HL-60 (cell line): ENCODE data around the gene USP17L28.
"Not testable (repeated sequence)": the region's sequence is repeated elsewhere in the genome, so short reads cannot be mapped to it uniquely, and the experiment has no call there.

Source experiments
- DNase-seq, 2 experiments: peaks; one replicate each; pipeline ENCODE4 v3.0.0-alpha.2; 2010 to 2020; ENCODE audit warnings: low read depth in 1 of 2, low spot score in 1 of 2
- H3K27ac ChIP-seq: fragments of 250-450 bp; sonication (Bioruptor Pico); replicated peaks from 2 replicates; pipeline ENCODE4 v1.5.1; 2020; ENCODE audit warnings: mild to moderate bottlenecking, moderate library complexity
- H3K27me3 ChIP-seq: fragments of 250-450 bp; sonication (Bioruptor Pico); 2 replicates; pipeline ENCODE4 v1.5.1; 2021; ENCODE audit warnings: mild to moderate bottlenecking, moderate library complexity; ENCODE audit not compliant: insufficient read depth, poor library complexity, severe bottlenecking
- H3K4me3 ChIP-seq: replicated peaks from 2 replicates; pipeline ENCODE4 v1.5.1; 2011; ENCODE audit warnings: mild to moderate bottlenecking, control low read depth, low read length; ENCODE audit not compliant: insufficient read depth
- CTCF ChIP-seq: IDR thresholded peaks from one replicate; pipeline ENCODE4 v1.5.1; 2011; ENCODE audit warnings: low read length, control low read depth, inconsistent platforms; ENCODE audit not compliant: insufficient read depth
- GABPA ChIP-seq: IDR thresholded peaks from 2 replicates; pipeline ENCODE4 v1.6.1; 2012; ENCODE audit warnings: low read depth
- POLR2AphosphoS5 ChIP-seq: IDR thresholded peaks from 2 replicates; pipeline ENCODE4 v1.6.1; 2012; ENCODE audit warnings: low read depth
- REST ChIP-seq: IDR thresholded peaks from 2 replicates; pipeline ENCODE4 v1.6.1; 2012; ENCODE audit warnings: low read depth; ENCODE audit not compliant: insufficient replicate concordance
- SPI1 ChIP-seq: IDR thresholded peaks from 2 replicates; pipeline ENCODE4 v1.6.1; 2012; ENCODE audit warnings: low read depth, mild to moderate bottlenecking, borderline replicate concordance

The USP17L28 gene

DNA sequence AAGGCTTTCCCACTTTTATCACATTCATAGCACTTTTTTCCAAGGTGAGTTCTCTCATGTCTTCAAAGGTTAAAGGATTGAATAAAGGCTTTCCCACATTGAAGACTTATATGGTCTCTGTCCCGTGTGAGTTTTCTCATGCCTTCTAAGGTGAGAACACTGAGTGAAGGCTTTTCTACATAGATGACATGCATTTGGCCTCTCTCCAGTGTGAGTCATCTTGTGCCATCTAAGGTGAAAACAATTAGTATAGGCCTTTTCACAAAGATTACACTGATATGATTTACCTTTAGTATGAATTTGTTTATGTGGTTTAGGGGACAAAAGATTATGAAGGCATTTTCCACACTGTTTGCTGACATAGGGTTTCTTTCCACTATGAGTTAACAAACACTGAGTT, 35.4 kb downstream of the USP17L28 start:
- Histone ChIP-seq H3K27ac (no peak overlapping the region), H3K4me3 (no peak overlapping the region), H3K27me3 (no peaks in the 10 kb centered on the region)
- TF ChIP-seq REST (no peak), CTCF (no peak), POLR2AphosphoS5 (no peak), SPI1 (no peak), GABPA (no peak)
- no peak for DNase-seq

- not testable (repeated sequence) for DNase-seq, H3K27me3 ChIP-seq, H3K4me3 ChIP-seq, H3K27ac ChIP-seq
Measured at GRCh38 chr4:9389001-9389400, 40.3 kb downstream of the USP17L28 start.
